H1 (cell line): Measurements from ENCODE around the gene CCDC38. TPM values are rescaled to one million over a fixed set of nuclear protein-coding genes. Genes with fewer than 3 reads are reported as not detected.

Experiments used
- CBX5 ChIP-seq: fragments of 300-800, 300-1000 bp; sonication (generic); IDR thresholded peaks from 2 replicates; pipeline ENCODE4 v1.7.1; 2016; ENCODE audit warnings: antibody characterized with exemption, low read length, low read depth
- EGR1 ChIP-seq: IDR thresholded peaks from 2 replicates; pipeline ENCODE4 v1.6.1; 2011; ENCODE audit warnings: low read depth, low read length, borderline replicate concordance
- polyA plus RNA-seq, 7 experiments: library from polyadenylated mRNA; depleted of rRNA in 3 of 7; stranded (reverse) in 5 of 7; unstranded in 2 of 7; fragments of >200 nt in 5 of 7; fragments of 200-250 nt in 2 of 7; gene quantifications; 1 replicate in 5 of 7; 2 replicates in 1 of 7; 4 replicates in 1 of 7; pipeline versions ENCODE4 v1.2.1 to v1.2.3, GENCODE V29; 2011 to 2013; ENCODE audit warnings: missing spikeins in 2 of 7, mixed read lengths in 2 of 7
- total RNA-seq: library from RNA; stranded (reverse); fragmentation: NEBNext Ultra II Directional; extraction: Animal tissue kit (Norgen Biotek cat#: 25700); gene quantifications from 2 replicates; pipeline ENCODE4 v1.2.1, GENCODE V29; 2021

The CCDC38 gene
- total and polyA plus RNA-seq, 2 of the 8 experiments (the other 6 are each of a cell fraction or from before 2014, with no cell fraction given): not detected

DNA sequence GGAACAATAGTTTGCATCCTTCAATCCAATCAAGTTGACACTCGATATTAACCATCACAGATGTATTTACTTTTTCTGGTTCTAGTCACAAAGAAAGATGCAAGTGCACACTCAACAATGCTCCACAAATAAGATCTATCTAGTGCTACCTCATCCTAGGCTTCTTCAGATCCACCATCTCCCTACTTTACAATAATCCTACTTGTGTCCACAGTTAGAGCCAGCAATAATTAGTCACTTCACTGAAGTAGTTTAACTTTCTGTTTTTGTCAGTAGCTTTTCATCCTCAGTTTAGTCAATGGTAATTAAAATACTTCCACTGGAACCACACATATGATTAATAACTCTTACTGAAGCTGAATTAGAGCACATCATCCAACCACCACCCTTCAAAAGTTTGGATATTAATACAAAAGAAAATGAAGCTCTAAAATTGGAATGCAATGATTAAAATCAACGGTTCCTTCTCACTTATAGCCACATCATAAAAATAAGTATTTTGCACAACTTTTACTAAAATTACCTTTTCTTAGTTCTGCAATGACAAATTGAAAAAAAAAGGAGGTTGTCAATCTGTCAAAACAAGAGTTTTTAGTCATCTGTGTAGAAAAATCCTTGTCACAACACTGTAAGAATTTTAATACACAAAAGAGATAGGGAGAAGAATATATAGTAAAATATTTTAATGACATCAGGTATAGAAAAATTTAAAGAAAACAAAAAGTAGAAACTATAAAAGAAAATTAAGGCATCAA, 111.9 kb downstream of the CCDC38 start (continued):
- TF ChIP-seq EGR1: no peak
- TF ChIP-seq CBX5: no peak
- TF ChIP-seq, all 59 proteins: peak for 0
